Adipose tissue (tissue), 3 donors: ENCODE measurements around the gene LHX6. TPM values are rescaled to one million over a fixed set of nuclear protein-coding genes. Genes with fewer than 3 reads are reported as not detected.
A peak's percentile ranks its signal among the peaks of the same experiment; 100 is the strongest.

Source experiments
- H3K27ac ChIP-seq: one replicate; pipeline ENCODE4 v1.5.1; 2013; ENCODE audit warnings: low read depth, low read length
- WGBS, 3 donors: extraction: QIAGEN DNeasy Blood & Tissue Kit; methylation state at CpG; one replicate each; pipeline ENCODE4 v1.1.7; 2013; 5-methylcytosine and 5-hydroxymethylcytosine counted together
- polyA plus RNA-seq, 3 donors: library from polyadenylated mRNA; stranded (reverse); fragments of 200-250 nt; gene quantifications; one replicate each; pipeline ENCODE4 v1.2.3, GENCODE V29; 2013
- donor health status: healthy with polysubstance abuse.
- donor health status: Bipolar disorder and iron deficiency.
- donor health status: healthy.

LHX6 gene
- polyA plus RNA-seq = 1 to 10 TPM; 1.2 to 5.9 (median 4.7) TPM

DNA sequence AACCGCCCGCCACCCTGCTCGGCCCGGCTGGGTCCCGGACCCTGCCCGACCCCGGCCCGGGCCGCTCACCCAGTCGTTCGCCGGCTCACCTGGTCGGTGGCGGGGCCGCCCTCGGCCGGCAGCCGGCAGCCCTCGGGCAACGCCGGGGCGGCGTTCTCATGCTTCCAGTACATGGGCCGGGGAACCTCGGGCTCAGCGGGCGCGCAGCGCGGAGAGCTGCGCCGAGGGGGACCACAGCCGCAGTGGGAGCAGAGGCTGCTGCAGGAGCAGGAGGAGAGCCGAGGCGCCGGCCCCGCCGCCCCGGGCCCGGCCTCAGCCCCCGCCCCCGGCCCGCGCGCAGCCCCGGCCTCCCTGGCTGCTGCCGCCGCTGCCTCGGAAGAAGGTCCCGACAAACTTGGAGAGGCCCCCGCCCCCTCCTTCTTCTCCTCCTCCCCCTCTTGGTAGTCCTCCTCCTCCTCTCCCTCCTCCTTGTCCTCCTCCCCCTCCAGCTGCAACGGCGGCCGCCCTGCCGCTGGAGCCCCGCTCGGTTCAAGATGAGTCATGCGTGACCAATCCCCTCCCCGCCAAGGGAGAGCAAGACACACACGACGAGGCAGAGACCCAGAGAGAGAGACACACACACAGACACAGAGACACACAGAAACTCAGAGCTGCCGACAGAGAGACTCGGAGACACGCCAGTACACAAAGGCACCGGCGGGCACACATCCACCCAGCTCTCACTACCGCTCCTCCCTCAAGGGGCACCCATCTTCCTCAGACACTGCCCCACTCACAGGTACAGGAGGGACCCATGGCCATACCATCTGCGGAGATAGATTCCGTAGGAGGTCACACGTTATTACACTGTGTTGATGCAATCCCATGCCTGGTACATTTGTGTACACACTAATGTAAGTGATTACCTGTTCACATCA is at the start of gene LHX6:
Gene LHX6 (minus strand): TSS at position 390 of the 917 bp plus-strand sequence. CDS start 217 bp downstream, at position 173.
- 3 to 6% (median 5%) methylated on average over 47 to 69 of the region's 70 CpGs for WGBS, 3 donors
- H3K27ac ChIP-seq = no peak within 1 kb of the TSS

DNA sequence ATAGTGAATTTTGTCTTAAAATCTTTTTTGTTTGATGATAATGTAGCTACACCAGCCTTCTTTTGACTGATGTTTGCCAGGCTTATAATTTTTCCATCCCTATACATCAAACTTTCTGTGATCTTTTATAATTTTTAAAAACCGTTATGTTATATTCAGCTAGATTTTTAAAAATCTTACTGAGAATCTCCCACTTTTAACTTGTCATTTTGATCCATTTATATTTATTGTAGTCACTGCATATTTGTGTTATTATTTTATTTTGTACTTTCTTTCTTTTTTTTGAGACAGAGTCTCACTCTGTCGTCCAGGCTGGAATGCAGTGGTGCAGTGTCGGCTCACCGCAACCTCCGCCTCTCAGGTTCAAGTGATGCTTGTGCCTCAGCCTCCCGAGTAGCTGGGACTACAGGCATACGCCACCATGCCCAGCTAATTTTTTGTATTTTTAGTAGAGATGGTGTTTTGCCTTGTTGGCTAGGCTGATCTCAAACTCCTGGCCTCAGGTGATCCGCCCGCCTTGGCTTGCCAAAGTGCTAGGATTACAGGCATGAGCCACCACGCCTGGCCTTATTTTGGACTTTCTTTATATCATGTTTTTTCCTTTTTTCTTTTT is 48.6 kb upstream of the LHX6 start:
- H3K27ac ChIP-seq = no peak overlapping the region
- 98 to 99% (median 99%) methylated on average over 10 of the region's 10 CpGs for WGBS, 3 donors

DNA sequence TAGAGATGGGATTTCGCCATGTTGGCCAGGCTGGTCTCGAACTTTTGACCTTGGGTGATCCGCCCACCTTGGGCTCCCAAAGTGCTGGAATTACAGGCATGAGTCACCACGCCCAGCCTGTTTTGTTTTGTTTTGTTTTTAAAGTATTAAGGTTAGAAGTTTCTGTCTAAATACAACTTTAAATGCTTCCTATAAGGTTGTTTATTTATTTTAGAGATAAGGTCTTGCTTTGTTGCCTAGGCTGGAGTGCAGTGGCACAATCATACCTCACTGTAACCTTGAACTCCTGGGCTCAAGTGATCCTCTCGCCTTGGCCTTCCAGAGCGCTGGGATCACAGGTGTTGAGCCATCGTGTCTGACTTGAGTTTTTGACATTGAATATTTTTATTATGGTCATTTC is 47.3 kb upstream of the LHX6 start:
- H3K27ac ChIP-seq = no peak overlapping the region

DNA sequence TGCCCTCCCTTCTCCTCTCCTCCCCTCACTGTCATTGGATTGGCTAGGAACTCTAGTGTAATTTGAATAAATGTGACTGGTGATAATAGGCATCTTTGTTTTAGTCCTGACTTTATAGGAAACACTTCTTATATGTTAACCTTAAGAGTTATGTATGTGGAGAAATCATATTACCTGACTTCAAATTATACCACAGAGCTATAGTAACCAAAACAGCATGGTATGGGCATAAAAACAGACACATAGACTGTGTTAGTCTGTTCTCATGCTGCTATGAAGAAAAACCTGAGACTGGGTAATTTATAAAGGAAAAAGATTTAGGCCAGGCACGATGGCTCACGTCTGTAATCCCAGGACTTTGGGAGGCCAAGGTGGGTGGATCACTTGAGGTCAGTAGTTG is 45.3 kb upstream of the LHX6 start:
- 95 to 98% (median 96%) methylated on average over 2 of the region's 2 CpGs for WGBS, 3 donors
- H3K27ac ChIP-seq = no peak overlapping the region

More for the DNA sequence above, 47.3 kb upstream of the LHX6 start:
- WGBS, 3 donors = 92 to 97% (median 96%) methylated on average over 7 of the region's 7 CpGs

DNA sequence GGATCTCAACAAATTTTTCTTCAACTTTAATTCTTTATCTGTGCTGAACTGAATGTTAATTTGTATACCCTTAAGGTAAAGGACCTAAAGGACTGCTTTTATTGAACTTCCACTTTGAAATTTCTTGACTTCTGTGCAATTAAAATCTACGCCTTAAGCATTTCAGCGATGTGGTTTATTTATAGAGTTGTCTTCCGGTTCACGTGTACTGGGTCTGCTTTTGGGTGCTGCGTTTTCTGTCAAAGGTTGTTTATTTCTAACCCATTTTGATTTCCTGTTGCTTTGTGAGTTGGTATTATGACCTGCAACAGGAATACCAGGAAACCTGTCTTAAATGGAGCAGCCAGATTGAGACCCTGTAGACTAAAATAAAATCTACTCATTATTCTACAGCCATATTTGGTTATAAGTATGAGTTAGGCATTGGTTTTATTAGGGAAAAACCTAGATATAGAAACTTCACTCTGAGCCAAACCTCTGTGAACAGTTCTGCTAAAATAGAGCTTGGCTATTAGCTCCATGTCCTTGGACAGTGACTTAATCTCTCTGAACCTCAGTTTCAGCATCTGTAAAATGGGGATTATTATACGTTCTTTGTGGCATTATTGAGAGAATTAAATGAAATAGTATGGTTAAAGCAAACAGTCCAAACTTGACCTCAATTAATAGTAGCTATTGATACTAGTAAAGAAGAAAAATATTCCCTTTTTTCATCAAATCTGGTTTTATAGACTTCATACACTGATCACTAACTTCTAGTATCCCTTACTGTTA is 39.5 kb upstream of the LHX6 start:
- 68 to 88% (median 82%) methylated on average over 6 of the region's 6 CpGs for WGBS, 3 donors
- H3K27ac ChIP-seq = no peak overlapping the region

DNA sequence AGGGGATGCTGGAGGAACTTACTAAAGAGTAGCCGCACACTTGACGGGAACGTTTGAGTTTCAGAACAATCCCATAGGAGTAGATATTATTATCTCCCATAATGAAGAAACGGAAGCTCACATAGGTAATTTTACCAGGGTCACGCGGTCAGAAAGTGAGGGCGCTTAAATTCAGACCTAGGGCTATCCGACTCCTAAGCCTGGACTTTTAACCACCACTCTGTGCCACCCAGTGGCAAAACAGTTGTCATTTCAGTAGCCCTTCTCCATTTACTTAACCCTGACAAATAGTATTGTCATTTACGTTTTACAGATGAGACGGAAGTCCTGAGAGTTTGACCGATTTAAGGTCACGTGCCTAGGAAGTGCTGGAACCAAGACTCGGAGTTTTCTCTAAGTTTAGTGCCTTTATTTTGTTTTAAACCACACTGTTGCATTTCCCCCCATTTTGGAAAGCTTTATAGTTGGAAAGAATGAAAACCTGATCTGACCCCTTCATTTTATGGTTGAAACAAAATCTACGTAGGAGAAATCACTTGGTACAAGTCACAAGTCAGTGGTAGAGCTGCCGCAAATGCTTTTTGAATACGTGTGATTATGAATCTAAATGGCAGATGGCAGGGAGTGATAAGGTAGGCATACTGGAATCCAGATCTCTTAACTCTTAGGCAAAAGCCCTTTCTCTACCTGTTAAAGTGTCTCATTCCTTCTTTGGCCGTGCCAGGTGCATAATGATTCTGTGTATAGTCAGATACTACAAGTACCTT is 36.6 kb upstream of the LHX6 start:
- peak overlapping the region; percentile 68 for H3K27ac ChIP-seq
- 6 to 11% (median 9%) methylated on average over 17 of the region's 17 CpGs for WGBS, 3 donors

DNA sequence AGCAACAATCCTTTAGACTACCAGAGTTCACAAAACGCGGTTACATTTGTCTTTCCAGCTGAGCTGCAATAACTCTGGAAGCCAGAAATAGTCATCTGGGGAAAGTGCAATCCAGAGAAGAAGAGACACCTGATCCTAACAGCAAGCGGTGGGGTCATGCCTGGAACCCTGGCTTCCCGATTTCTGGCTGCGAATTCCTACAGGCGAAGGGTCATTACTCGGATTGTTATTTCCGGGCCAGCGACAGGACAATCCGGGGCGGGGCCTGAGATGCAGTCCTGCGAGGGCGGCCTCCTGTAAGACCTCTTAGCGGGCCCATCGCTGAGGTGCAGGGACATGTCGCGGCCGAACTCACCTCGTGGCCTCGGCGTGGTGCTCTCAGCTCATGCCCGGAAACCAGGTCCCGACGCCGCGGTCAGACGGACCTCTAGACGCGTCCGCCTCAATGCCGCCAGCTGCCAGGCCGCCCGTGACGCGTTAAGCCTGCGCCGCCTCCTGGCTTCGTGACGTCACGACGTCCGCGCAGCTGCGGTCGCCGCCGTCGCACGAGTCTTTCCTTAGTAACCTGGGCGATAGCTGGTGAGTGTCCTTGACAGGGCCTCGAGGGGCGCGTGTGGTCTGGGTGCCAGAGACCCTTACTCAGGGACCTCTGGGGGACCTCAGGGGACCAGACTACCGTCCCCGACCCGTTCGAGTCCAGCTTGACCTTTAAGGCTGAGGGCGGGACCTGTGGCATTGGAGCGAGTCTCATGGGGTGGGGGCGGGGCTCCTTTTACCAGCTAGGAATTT is 35.8 kb upstream of the LHX6 start, which contains the start of the genes MRRF and RBM18:
Gene MRRF (plus strand): TSS at position 523 of the 789 bp plus-strand sequence. CDS start 6,010 bp downstream, outside the sequence.
Gene RBM18 (minus strand): TSS at position 481 of the 789 bp plus-strand sequence. CDS start 3,348 bp downstream, outside the sequence.
- H3K27ac ChIP-seq = peak within 1 kb of the TSS; percentile 68
- WGBS, 3 donors = 0% methylated on average over 60 of the region's 60 CpGs

DNA sequence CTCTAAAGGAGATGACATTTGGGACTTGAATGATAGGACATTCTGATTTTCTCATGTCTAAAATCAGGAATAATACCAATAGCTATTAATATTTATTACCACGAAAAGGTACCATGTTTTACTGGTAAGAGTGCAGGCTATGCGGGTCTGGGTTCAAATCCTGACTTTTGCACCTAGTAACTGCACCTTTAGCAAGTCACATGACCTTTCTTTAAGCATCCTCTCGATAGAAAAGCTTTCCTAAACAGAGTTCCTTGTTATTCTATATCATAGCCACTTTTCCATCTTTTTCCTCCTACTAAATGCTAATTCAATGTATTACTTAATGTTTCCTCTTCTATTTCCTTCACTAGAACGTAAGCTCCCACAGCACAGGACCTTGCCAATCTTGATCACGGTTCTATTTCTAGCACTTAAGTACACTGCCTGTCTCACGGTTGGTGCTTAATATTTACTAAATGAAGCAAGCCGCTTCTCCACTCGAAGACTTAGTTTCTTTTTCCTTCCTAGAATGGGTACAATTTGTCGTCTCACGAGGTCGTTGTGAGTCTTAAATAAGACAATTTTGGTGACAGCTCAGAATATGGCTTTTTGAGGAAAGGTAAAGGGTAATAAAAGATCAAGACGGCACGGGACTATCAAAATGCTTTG is 35.1 kb upstream of the LHX6 start:
- H3K27ac ChIP-seq = no peak overlapping the region
- WGBS, 3 donors = 11 to 13% (median 12%) methylated on average over 13 of the region's 13 CpGs

DNA sequence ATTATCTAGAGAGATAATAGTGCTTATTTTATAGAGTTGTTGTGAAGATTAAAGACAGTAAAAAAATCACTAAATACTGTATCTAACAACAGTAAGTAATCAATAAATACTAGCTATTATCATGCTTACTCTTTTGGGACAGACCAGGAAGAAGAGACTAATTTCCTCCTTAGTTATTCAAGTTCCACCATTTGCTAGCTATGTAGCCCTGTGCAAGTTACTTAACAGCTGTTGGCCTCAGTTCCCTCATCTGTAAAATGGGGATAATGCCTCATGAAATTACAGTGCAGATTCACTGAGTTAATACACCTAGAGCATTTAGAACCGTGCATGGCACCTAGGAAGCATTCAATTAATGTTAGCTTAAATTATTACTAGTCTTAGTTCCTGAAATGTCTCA is 33.3 kb upstream of the LHX6 start:
- WGBS, 3 donors = 83 to 94% (median 87%) methylated on average over 1 of the region's 1 CpG
- H3K27ac ChIP-seq = no peak overlapping the region

DNA sequence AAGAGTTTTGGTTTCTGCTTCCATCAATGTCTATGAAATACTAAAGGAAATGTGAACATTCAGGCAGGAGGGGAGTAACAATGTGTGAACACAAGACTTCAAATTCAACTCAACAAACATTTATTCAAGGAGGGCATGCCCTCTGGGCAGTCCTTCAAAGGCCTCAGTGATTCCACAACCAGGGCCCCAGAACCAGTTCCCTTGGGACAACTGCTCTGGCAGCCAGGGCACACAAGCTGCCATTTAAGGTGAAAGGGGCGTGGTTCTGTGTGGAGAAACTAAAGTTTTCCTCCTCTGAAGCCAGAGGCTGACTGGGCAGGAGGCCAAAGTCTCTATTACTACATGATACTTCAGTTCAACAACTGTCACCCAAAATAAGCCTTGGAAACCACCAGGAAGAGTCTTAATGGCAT is 32.7 kb upstream of the LHX6 start:
- no peak overlapping the region for H3K27ac ChIP-seq
- 45 to 61% (median 50%) methylated on average over 1 of the region's 1 CpG for WGBS, 3 donors

DNA sequence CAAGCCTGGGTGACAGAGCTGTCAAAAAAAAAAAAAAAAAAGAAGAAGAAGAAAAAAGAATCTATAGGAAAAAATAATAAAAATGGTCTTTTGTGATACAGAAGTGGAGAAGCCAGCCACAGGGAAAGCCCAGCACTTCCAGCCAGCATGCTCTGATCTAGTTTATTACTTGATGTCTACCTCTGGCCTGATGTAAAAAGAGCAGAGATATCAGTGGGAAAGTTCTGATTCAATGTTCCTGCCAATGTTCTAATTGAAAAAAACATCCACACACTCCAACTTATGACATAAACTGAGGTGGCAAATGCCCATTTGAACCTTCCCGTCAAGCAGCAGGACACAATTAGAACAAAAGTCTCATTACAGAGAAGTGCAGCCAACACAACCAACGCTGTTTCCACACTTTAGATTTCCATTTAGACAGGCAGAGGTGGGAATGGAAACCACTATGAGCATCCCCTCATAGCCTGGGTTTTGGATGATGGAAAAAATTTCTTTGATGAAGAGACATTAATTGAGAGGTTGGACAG is 30.2 kb upstream of the LHX6 start:
- WGBS, 3 donors = 67 to 86% (median 79%) methylated on average over 2 of the region's 2 CpGs
- H3K27ac ChIP-seq = no peak overlapping the region

DNA sequence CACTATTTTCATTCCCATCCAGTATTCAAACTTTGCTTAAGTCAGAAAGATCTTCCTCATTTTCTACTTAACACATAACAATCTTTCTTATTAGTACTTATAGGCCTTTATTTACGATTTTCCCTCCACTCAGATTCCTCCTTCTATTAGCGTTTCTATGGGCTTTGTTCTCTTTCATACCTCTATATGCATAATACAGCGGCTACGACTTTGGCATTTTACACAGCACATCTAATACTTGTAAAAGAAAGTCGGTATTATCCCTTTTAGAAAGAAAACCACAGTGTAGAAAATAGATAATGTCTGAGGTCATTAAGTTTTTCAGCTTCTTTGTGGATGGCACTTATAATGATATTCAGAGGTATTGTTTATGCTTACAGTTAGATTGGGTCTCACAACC is 27.4 kb upstream of the LHX6 start:
- H3K27ac ChIP-seq = no peak overlapping the region
- WGBS, 3 donors = 87 to 93% (median 92%) methylated on average over 5 of the region's 5 CpGs

DNA sequence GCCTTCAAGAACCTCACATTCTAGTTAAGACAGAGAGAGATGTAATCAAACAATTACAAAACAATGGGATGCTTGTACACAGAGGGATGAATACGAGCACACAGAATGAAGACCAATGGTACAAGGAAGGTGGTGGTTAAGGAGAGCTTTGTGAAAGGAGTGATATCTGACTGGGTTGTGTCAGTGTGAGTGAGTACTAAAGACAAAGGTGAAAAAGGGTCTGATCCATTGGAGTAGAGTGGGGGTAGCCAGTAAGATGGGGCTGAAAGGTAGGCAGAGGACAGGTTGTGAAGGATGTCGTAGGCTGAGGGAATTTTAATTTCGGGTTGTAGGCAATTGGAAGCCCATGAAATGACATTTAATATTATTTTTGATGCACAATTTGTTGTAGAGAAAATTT is 26.0 kb upstream of the LHX6 start:
- H3K27ac ChIP-seq = no peak overlapping the region

DNA sequence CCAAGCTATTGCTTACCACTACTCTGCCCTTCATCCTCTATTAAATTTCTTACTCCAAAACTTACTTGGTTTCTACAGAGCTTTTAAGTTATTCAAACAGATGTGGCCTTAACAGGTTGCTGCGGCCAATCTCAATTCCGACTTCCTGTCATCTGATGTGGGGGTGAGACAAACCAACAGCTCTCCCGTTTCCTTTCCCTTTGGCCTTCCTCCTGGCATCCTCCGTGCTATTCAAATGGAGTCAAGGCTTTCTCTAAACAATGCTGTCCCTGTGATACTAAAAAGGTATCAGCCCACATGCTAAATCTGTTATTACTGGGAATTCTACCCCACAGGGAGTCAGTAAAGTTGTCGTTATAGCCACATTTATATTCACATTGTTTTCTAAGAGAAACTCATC is 24.0 kb upstream of the LHX6 start:
- 57 to 72% (median 63%) methylated on average over 5 of the region's 5 CpGs for WGBS, 3 donors
- no peak overlapping the region for H3K27ac ChIP-seq

More for the DNA sequence above, 26.0 kb upstream of the LHX6 start:
- 90 to 94% (median 91%) methylated on average over 3 of the region's 3 CpGs for WGBS, 3 donors

DNA sequence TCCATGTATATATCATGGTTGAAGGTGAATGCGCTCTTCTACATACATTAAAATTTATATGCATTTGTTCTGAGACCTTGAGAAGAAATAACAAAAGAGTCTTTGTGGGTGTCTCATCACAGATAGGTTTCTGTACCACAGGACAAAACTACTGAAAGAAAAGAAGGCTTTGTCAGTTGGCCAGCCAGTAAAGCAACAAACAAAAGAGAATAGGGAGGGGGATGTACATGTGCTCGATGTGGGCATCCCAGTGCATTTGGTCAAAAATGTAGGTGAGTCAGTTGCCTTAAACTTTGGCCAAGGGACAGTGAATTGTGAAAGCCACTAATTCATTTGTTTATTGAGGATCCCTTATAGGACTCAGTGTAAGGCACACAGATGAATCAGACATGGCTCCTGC is 22.6 kb upstream of the LHX6 start:
- no peak overlapping the region for H3K27ac ChIP-seq
- 88 to 92% (median 91%) methylated on average over 2 of the region's 2 CpGs for WGBS, 3 donors

DNA sequence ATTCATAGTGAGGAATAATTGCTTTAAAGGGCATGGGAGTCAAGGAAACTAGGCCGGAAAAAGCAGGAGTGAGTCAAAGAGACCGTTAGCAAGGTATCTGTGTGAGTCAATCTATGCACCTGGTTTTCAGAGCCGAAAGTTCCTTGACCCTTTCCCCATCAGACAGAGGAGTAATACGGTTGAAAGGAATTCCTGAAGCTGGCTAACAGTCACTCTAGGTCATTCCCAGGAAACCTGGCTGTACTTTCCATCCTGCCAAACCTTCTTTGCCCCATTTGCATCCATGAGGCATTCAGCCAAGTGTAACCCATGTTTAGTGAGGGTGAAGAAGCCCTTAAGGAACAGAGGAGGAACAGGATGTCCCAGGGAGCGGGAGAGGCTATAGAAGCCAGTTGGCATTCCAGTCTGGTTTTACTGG is 19.7 kb upstream of the LHX6 start:
- H3K27ac ChIP-seq = no peak overlapping the region
- WGBS, 3 donors = 78 to 92% (median 79%) methylated on average over 5 of the region's 5 CpGs

DNA sequence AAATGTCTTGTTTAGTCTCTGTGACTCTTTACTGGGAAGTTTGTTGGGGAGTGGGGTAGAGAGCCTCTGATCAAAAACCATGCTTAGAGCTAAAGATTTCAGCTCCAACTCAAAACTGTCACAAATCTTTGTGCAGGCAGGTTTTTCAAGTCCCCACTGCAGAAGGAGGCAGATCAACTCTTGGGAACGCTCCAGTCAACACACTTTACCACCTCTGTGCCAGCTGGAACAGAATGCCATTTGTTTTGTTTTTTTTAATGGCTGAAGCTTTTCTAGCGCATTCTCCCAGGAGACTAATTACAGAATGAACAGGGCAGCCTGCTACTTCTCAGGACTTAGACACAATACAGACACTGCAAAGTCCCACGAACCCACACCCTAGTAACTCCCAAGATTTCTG is 17.9 kb upstream of the LHX6 start:
- WGBS, 3 donors = 74 to 77% (median 75%) methylated on average over 3 of the region's 3 CpGs
- no peak overlapping the region for H3K27ac ChIP-seq
